Stimulated activated CD8-positive, alpha-beta memory T cell treated with anti-CD3 and anti-CD28 coated beads, Interleukin-7, amount 100 ng/mL, for 1 hour (primary cell): ENCODE measurements around the gene COL1A1.

Experiments used
- DNase-seq, 2 donors: peaks; one replicate each; pipeline ENCODE4 v3.0.0-alpha.2; 2020; ENCODE audit warnings: low read depth in 2 of 2

Gene COL1A1

DNA sequence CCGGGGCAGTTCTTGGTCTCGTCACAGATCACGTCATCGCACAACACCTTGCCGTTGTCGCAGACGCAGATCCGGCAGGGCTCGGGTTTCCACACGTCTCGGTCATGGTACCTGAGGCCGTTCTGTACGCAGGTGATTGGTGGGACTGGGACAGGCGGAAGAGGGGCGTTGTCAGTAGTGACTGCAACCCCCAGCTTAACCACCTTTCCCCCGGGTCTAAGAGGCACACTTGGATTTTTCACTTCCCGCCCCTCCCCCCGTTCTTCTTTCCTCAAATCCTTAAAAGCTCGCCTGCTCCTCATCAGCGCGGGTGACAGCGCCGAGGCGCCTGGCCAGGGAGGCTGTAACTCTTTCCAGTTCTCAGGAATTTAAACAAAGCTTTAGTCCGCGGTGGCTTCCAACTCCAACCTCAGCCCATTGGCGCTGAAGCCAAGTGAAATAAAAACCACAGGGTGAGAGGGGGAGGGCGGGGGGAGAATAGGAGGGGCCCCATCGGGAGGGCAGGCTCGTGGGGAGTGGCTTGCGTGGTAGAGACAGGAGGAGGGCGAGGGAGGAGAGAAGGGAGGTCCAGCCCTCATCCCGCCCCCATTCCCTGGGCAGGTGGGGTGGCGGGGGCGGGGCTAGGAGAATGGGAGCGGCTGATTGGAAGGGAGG, 1.5 kb downstream of the COL1A1 start:
- DNase-seq, result peak in 1 of 2 donors; percentile 14

GRCh38 chr17:50199211-50199802, 2.1 kb downstream of the COL1A1 start:
- no peak for DNase-seq

DNA sequence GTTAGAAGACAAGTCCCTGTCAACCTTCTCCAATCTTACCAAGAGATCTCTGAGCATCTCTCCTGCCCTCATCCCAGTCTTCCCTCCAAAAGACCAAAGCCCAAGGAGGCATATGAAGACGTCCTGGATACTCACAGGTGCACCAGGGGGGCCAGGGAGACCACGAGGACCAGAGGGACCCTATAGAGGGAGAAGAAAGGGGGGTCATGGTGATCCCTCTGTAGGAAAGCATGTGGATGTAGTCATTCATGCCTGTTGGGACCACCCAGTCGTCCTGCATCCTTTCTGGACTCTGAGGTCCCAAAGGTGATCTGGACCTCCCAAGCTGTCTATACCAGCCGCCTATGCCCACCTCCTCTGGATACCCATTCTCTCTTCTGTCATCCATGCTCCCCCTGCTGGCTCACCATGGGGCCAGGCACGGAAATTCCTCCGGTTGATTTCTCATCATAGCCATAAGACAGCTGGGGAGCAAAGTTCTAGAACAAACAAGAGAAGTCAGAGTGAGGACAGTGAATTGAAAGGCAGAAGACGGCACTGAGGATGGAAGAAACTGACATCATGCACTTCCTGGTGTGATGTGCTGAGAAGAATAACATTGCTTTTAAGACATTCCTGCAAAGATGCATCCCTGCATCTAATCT, 3.3 kb downstream of the COL1A1 start:
- DNase-seq, result no peak

DNA sequence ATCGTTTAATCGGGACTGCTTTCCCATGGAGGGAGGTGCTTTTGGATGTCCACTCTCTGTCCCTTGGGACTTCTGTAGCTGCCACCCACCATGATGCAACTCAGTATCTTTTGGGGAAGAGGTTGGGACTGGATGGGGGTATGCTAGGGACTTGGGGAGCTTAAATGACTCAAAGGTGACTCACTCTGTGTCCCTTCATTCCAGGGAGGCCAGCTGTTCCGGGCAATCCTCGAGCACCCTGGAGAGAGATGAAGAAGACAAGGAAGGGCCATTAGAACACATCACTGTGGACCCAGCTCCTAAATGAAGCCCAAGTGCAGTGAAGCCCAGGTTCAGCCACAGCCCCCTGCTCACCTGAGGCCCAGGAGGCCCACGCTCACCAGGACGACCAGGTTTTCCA, 4.6 kb downstream of the COL1A1 start:
- no peak for DNase-seq

DNA sequence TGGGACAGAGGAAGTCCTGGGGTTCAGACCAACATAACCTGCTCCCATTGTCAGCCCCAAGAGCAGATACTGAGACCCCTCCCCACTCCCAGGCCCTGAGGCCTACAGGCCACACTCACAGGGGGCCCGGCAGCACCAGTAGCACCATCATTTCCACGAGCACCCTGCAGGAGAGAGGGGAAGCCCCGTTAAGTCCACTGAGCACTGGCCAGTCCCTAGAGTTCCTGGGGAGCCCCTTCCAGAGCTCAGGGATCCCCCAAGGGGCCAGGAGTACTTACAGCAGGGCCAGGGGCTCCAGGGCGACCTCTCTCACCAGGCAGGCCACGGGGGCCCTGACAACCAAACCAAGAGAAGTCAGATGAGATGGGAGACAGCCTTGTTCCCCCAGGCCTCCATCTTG, 5.4 kb downstream of the COL1A1 start:
- no peak for DNase-seq

DNA sequence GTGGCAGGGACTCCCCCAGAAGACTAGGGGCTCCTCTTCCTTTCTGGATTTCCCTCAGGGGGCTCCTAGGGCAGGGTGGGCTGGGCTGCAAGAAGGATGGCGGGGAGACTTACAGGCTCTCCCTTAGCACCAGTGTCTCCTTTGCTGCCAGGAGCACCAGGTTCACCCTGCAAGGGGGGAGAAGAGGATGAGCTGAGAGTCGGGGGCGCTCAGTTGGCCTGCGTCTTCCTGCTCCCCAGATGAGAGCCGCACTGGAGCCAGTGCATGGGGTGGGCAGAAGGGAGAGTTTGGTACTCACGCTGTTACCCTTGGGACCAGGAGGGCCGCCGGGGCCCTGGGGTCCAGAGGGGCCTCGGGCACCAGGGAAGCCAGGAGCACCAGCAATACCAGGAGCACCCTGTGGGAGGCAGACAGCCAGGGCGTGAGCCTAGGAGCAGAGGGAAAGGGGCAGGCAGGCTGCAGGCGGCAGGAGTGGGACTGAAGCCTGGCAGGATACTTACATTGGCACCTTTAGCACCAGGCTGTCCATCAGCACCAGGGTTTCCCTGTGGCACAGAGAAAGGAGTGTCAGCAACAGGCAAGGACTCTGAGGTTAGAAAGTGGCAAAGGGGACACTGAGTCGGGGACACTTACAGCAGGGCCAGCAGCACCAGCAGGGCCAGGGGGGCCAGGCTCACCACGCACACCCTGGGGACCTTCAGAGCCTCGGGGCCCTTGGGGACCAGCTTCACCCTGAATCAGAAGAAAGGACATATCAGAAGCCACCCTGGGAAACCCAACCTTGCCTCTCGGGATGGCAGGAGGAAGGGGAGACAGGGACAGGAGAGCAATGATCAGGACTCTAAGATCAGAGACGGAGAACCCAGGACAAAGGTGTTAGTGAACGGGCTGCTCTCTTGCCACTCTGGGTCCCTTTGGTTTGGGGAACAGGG, 6.2 kb downstream of the COL1A1 start:
- no peak for DNase-seq

DNA sequence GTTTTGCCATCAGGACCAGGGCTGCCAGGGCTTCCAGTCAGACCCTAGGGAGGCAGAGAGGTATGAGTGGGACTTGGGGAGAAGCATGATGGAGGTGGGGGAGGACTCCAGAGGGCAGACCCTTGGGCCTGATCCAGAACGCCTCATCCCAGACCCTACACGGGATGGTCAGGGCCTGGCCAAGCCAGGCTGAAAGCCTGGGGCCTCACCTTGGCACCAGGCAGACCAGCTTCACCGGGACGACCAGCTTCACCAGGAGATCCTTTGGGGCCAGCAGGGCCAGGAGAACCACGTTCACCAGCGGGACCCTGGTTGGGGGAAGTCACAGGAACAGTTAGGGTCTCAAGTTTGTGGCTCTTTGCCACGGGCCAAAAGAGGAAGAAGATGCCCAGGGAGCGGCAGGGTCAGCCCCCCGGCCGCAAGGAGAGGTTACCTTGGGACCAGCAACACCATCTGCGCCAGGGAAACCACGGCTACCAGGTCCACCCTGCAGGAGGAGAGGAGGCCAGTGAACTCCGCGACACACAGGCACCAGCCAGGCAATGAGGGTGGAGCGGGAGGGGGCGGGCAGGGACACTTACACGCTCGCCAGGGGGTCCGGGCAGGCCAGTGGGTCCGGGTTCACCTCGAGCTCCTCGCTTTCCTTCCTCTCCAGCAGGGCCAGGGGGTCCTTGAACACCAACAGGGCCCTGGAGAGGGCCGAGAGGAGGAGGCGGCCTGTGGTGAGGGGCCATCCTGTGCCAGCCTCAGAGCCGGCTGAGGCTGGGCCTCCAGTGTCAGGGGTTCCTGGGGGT, 7.1 kb downstream of the COL1A1 start:
- DNase-seq, result no peak

GRCh38 chr17:50192618-50193291, 8.7 kb downstream of the COL1A1 start:
- no peak for DNase-seq

DNA sequence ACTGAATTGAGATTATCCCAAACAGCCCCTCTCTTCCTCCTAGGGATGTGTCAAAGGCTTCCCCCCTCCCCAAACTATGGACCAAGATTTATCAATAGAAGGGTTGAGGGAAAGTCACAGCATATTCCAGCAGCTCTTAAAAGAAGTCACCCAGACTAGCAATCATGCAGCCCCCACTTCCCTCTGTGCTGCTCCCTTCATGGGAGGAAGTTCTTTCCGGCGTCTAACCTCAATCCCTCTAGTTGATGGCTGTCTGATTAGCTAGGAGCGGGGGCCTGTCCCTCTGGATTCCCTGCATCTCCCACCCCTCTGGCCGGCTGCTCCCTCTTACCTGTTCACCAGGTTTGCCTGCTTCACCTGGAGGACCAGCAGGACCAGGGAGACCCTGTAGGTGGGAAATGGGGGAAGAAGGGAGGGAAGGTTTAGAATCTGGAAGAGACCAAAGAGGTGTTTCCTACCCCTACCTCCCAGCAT, 9.2 kb downstream of the COL1A1 start:
- DNase-seq, result no peak

GRCh38 chr17:50191359-50192143, 9.9 kb downstream of the COL1A1 start:
- DNase-seq, result no peak

- no peak for DNase-seq
Observed at GRCh38 chr17:50190603-50191358, 10.7 kb downstream of the COL1A1 start.

GRCh38 chr17:50190293-50190602, 11.2 kb downstream of the COL1A1 start:
- no peak for DNase-seq

- no peak for DNase-seq
Observed at GRCh38 chr17:50189550-50190292, 11.7 kb downstream of the COL1A1 start.

DNA sequence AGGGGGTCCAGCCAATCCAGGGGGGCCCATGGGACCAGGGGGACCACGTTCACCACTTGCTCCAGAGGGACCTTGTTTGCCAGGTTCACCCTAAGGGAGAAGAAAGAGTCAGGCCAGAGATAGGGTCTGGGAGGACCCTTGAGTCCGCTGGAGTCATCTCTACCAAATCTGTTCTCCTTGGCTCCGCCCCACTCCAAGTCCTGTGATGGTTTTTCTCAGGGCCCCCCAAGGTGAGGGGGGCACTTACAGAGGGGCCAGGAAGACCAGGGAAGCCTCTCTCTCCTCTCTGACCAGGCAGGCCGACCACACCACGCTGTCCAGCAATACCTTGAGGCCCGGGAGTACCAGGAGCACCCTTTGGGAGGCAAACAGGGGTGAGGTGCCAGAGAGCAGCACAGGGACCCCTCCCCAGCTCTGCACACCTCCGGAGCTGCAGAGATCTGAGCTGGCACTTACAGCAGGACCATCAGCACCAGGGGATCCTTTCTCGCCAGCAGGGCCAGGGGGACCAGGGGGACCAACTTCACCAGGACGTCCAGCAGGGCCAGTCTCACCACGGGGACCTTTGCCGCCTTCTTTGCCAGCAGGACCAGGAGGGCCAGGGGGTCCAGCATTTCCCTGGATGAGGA, 12.4 kb downstream of the COL1A1 start:
- DNase-seq, result no peak

GRCh38 chr17:50188531-50188920, 12.9 kb downstream of the COL1A1 start:
- no peak for DNase-seq

- no peak for DNase-seq
Observed at GRCh38 chr17:50187751-50188530, 13.5 kb downstream of the COL1A1 start.

DNA sequence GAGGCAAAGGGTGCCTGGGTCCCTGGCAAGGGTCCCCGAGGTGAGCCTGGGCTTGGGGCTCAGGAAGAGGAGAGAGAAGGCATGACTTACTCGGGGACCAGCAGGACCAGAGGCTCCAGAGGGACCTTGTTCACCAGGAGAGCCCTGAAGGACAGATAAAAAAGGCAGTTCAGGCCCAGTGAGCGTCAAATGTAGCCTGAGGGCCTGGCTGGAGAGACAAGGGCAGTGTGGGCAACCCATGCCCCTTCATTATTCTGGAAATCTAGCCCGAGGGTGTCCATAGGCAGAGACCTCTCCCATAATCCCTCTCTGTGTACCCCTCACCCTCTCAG, 14.1 kb downstream of the COL1A1 start:
- no peak for DNase-seq
